Left renal cortex interstitium (tissue), 4 donors: ENCODE results near the gene FLOT1. TPM values are rescaled to one million over a fixed set of nuclear protein-coding genes. Genes with fewer than 3 reads are reported as not detected.
A peak's percentile ranks its signal among the peaks of the same experiment; 100 is the strongest.

ENCODE experiments used
- DNase-seq, 4 donors: peaks; one replicate each; pipeline ENCODE4 v3.0.0-alpha.2; 2013; ENCODE audit warnings: low read depth in 4 of 4, low spot score in 2 of 4, missing footprints in 1 of 4
- polyA plus RNA-seq, 4 donors: library from polyadenylated mRNA; unstranded; fragments of 120-200 nt; gene quantifications; one replicate each; pipeline ENCODE4 v1.2.1, GENCODE V29; 2013; ENCODE audit not compliant: insufficient read length in 4 of 4

Gene FLOT1
- polyA plus RNA-seq, 4 donors: 141 to 148 (median 146) TPM

DNA sequence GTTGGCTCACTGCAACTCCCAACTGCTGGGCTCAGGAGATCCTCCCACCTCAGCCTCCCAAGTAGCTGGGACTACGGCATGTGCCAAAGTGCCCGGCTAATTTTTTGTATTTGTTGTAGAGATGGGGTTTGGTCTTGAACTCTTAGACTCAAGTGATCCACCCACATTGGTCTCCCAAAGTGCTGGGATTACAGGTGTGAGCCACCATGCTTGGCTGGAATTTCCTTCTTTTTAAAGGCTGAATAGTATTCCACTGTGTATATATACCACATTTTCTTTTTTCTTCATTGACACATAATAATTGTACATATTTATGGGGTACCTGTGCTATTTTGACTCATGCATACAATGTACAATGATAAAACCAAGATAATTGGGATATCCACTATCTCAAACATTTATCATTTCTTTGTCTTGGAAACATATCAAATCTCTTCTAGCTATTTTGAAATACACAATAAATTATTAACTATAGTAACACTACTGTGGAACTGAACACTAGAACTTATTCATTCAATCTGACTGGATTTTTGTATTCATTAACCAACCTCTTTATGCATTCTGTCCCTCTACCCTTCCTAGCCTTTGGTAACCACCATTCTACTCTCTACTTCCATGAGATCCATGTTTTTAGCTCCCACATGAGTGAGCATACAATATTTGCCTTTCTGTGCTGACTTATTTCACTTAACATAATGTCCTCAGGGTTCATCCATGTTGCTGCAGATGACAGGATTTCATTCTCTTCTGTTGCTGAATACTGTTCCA, 33.2 kb downstream of the FLOT1 start:
- DNase-seq: no peak

DNA sequence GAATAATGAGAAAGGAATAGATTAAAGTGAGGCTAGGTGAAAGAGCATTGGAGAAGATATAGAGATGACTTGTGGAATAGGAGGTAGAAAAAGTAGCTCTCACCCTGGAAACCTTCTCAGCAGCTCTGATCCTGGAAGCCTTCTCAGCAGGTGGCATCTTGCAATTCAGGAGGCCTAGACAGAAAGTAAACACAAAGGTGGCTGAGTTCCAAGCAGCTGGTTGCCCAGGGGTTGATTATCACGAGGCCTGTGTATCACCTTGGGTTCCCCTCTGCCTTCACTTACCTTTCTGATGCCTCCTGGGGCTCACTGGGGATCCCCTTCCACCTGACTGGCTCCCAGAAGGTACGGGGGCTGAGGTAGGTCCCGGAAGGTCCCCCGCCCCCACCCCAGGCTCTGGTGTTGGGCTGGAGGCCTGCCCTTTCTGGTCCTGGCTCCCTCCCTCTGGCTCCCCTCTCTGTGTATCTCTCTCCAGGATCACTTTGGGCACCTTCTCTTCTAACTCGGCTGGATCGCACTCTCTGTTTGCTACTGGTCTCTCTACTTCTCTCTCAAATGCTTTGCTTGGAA, 35.1 kb downstream of the FLOT1 start:
- DNase-seq: no peak

DNA sequence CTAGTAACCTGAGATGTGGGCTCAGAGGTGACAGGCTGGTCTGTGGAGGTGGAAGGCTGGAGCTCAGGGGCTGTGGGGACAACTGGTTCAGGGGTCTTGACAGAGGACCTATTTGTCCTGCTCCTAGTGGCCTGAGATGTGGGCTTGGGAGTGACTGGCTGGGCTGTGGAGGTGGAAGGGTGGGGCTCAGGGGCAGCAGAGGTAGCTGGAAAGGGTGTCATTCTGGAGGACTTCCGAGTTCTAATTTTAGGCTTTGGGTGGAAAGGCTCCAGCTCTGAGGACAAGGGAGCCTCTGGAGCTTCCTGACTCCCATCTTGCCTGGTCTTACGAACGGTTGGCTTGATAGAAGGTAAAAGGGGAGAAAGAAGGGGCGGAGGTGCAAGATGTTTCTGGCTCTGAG, 36.9 kb downstream of the FLOT1 start:
- no peak for DNase-seq

DNA sequence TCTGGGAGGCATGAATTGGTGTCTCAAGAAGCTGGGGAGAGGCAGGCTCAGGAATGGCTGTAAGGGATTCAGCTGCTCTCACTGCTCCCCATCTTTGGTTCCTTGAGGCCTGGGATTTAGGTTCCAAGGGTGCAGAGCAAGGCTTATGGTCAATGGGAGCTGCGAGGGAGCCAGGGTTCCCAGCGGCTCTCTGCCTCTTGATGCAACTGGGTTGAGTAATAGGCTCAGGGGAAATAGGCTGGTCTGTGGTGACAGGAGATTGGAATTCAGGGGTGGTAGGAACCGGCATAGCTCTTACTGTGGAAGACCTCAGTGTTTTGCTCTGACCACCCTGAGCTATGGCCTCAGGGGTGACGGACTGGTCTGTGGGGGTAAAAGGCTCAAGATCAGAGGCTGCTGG, 38.7 kb downstream of the FLOT1 start:
- no peak for DNase-seq

DNA sequence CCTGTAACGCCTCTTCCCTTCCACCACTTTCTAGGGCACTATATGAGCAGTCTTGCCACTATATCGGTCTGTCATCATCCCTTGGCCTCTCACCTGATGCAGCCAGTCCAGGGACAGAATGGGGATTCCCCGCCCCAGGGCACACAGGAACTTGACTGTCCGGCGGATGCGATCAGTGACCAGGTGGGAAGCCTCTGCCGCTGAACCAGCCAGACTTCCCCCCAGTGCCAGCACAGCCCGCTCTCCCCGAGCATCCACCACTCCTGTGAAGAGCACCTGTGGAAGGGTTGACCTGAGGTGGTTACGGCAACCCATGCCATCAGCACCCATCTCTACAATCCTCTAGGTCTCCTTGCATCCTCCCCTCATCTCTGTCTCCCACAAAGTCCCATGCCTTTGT, 39.5 kb downstream of the FLOT1 start:
- no peak for DNase-seq

DNA sequence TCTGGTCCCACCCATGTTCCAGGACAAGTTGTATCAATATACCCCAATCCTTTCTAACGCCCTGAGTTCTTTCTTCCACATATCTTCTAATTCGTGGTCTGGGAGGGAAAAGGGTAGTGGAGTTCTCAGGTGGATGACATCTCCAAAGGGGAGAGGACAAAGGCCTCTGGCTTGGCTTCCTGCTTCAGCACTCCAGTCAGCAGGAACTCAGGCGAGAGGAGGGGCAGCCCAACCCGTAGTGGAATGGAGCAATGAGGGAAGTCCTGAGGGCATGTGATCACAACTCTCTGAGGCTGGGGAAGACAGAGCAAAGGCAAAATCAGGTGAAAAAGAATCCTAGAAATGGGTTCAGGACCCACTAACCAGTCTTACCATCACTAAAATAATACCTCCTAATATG, 42.1 kb downstream of the FLOT1 start:
- DNase-seq: no peak

DNA sequence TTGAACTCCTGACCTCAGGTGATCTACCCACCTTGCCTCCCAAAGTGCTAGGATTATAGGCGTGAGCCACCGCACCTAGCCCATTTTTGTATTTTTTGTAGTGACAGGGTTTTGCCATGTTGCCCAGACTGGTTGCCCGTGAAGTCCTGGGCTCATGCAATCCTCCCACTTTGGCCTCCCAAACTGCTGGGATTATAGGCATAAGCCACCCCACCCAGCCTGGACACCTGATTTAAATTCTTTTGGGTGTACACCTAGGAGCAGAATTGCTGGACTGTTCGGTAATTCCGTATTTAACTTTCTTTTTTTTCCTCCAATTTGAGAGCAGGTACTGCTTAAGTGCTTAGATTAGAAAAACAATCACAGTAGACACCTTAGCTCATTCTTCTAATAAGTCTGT, 46.1 kb downstream of the FLOT1 start:
- no peak for DNase-seq

DNA sequence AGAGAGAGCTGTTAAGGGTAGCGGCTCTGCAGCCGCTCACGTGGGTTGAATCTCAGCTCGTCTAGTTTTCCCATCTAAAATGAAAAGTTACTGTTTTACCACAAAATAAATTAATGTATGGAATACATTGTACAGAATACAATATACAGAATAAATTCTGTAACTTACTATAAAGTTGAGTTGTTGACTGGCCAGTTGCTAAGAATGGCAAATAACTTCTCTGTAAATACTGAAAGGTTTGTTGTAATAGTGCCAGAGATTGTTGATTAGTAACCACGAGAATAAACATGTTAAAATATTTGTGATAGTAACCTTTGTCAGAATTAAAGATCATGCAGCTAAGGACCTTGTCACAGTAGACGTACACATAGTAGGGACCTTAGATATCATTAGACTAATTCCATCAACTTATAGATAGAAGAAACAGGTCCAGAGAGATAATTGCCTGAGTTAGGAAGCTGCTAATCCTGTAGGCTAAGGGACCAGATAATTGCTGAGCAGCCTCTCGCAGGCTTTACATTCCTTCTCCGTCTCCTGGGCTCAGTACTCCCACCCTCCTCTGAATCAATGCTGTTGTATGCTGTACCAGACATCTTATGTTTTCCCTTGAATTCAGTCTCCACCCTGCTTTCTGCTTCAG, 51.2 kb downstream of the FLOT1 start:
- DNase-seq: no peak

DNA sequence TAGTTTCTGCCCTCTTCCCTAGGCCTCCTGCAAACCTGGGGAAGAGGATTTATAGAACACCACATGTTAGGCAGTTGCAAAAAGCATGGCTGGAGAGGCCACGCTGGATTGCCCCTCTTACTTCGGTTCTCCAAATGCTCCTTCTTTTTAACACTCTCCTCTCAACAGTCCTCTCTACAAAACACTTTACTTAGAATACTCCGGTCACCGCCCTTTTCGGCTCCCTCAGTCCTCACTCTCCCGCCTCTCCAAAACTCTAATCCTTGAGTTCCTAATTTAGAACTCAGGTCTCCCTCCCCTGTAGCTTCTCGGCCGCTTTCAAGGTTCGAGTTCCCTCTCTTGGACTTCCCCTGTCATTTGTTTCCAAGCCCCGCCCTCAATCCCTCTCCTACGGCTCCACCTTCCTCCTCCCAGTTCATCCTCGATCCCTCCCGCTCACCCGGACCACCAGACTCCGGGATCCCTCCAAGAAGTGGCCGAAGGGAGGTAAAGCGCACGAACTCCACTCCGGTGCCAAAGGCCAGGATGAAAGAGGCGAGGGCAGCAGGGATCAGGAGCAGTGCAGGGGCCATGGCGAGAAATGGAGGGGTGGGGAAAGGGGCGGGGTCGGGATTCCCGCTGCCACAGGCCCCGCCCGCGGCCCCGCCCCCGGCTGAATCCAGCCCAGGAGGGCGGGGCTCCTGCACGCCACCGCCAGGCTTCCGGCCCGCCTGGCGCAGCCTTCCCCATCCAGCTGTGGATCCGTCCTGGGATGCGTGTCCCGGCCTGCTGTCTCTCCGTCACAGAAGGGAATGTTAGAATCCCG, 51.9 kb downstream of the FLOT1 start, which contains the start of gene NRM:
NRM (minus strand) TSS at position 582 of the 805 bp plus-strand sequence; CDS start at position 572, 10 bp downstream.
- peak; percentile 79 to 93 (median 86) for DNase-seq

DNA sequence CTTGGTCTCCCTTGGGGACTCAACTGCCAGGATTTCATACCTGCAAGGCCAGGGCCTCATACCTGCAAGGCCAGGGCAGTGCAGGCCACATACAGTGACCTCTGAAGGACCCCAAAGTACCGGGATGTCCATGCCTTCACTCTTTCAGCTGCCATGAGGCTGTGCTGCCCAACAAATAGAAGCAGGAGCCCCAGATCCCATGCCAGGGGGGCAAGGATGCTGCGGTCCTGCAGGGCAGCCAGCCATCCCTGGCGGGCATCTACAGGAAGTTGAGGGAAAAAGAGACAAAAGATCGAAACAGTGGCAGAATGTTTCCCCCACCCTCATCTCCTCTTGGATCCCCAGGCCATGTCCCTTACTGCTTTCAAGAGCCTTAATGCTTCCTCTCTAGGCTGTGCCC, 52.5 kb downstream of the FLOT1 start:
- DNase-seq: no peak

DNA sequence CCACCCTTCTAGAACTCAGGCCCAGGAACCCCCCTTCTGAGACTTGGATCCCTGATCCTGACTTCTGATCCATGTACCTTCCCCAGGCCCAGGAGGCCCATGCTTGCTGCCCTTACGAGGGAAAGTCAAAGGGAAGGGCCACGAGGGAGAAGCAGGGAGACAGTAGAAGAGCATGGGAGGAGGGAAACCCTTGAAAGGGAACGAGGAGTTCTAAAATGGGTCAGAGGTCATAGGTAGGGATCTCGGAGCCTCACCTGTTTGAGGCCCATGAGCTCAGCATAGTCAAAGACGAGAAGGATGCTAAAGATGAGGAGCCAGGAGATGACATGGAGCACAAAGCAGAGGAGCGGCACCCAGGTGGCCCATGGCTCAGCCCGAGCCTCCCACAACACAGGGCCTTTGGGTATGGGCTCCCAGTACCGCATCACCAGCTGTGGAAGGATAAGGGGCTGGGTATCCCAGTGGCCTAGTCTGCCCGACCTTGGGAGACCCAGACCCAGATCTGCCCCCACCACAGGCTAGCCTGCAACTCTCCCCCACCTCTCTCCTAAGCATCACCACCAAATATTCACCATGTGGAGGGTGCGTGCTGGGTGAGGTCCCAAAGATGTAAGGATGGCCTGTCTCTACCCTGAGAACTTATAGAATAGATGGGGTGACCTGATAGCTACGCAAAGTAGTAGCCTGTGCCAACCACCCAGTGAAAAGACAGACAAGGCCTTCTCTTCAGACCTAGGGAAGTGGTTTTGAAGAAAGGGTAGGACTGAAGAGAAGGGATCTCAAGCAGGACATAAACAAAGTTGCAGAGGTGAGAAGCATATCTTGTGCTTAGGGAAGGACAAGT, 53.2 kb downstream of the FLOT1 start:
- DNase-seq: no peak

DNA sequence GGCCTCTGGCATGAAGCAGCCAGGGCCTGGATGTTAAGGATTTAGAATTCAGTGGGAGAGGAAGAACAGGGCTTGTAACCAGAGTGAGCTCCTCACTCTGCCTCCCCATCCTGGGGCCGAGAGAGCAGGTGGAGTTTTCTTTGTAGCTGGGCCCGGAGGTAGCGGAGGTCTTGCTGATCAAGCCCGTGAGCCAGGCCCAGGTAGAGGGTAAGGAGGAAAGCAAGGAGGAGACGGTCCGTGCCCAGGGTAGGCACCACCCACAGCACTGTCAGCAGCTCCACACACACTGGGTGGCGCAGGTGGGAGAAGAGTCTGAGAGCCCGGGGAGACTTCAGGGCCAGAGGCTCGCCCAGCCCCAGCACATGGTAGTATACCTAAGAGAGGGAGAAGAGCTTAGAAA, 53.9 kb downstream of the FLOT1 start:
- DNase-seq: no peak

DNA sequence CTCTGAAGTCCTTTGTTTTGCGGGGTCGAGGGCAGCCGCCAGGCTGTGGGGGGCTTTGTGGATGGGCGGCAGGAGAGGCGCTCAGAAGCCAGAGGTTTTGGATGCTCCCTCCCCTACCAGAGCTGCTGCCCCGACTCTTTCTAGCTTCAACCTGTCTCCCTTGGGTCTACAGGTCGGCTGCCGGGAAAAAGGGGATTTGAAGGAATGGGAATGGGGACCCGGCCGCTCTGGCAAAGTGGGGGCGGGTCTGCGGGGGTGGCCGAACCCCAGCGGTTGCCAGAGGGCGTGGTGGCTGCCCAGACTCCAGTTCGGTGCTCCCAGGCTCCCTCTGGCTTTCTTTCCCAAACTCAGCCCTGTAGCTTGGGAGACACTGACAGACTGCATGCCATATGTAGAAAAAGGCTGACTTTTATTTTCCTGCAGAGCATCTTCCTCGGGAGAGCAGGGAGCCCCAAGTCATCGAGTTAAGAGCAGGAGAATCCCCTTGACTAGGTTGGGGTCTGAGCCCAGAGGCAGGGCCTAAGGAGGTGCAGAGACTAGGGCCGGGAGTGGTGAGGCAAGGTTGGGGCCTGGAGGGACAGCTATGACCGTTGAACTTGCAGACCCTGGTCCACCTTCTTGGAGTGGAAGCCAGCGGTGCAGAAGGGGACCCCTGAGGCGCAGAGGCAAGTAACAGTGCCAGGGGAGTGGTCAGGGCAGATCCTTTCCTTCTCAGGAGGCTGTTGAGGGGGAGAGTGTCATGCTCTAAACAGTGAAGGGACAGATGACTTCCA, 54.6 kb downstream of the FLOT1 start:
- DNase-seq: no peak

DNA sequence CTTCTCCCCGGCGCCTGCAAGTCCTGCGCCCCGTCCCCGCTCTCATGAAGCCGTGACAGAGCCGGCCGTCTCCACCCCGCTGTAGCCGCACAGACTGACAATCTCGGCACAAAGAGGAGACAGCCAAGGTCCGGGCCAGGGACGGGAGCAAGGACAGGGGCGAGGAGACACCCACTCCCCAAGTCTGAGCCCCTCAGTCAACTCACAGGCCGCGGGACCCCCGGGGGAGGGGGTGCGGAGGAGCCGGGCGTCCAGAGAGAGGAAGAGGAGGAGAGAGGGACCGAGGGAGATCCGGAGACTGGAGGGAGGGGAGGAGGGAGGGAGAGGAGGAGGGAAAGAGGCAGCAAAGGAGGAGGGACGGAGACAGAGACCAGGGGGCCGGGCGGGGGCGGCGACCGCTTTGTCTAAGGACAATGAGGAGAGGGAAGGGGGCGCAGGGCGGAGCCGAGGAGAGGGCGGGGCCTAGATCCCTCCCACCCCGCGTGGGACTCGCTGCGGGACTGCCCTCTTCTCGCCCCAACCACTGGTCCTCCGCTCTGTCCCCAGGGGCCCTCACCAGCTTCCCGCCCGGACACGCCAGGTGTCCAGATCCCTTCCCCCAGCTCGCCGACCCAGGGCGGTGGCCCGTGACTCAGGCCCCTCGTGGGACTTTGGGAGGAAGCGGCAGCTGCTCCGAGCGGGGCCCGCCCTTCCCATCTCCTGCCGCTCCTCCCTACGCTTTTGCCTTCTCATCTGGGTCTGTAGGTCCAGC, 55.4 kb downstream of the FLOT1 start:
- DNase-seq: peak; percentile 75 to 87 (median 80)

DNA sequence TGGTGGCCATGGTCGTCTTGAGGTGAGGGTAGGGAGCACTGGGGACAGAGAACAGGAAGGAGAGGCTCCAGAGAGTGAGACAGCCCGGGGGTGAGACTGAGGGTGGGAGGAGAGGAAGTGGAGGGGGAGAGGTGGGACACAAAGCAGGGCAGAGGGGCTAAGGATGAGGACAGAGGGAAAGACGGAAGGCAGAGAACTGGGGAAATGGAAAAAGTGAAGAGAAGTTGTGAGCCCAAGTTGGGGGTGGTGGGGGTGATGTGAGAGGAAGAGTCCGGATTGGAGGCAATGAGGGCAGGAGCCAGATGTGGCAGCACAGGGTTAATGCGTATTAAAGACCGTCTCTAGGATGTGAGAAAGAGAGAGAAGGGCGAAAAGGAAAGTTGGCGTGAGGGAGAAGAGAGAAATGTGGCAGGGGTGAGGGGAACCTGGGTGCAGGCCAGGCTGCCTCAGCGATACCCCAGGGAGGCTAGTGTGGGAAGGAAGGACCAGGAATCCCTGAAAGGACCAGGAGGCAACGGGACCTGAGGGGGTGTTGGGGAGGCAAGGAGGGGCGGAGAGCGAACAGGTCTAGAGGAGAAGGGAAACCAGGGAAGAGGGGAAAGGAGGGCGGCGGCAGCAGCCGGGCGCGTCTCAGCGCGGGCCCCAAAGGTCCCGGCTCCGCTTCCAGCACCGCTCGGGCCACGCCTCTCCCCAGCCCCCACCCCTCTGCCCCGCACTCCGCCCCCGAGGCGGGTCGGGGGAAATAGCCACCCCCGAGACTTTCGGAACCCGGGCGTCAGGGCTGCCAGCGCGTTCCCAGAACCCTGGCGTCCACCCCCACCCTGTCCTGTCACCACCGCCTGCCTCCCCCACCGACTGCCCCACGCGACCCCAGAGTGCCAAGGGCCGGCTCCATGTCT, 56.2 kb downstream of the FLOT1 start, which contains the start of gene PPP1R18:
PPP1R18 (minus strand) TSS at position 637 of the 899 bp plus-strand sequence; CDS start at position 10, 627 bp downstream.
- DNase-seq: no peak

DNA sequence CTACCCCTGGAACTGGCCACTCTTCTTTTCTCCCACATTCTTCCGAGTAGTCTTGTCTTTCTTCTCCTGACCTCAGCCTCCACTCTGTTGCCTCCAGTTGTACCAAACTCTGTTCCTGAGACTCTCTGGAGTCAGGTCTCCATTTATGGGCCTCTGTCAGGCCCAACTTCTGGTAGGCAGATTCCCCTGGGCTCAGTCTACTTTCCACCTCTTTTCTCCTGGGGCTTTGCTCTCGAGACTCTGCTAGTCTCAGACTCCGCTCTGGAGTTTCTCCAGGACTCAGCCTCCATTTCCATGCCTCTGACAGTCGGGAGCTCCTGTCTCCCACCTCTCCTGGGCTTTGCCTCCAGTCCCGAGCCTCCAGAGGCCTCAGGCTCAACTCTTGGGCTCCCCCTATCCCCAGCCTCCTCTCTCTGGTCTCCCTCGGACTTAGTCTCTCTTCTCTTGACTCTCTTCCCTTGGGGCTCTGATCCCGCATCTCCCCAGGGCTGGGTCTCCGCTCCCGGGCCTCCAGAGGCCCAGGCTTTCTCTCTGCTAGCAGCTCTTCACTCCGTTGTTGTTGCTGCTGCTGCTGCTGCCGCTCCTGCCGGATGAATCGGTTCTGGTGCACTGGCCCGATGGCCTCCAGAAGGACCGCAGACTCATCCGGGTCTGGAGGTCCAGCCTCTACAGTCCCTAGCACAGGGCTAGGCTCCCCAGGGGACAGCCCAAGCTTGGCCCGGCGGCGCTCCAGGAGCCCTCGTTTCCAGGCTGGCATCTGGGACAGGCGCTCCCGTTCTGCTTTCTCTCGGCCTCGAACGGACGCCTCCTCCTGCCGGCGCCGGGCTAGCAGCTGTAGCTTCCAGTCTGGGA, 57.1 kb downstream of the FLOT1 start:
- no peak for DNase-seq
